ENCODE measurements around the gene ZRANB2.

- TF ChIP-seq EZH2 (IDR thresholded peaks at IDR 0.05; ENCODE audit: insufficient read depth, poor library complexity, severe bottlenecking) (no peak), EZH2phosphoT487 (IDR thresholded peaks at IDR 0.05; ENCODE audit: insufficient read depth, low read depth) (no peak)
These were observed 8.9 kb upstream of the ZRANB2 start for GRCh38 chr1:71089536-71090270.
